Natural killer cell (primary cell): ENCODE measurements around the gene PPP1R12B. TPM values are rescaled to one million over a fixed set of nuclear protein-coding genes. Genes with fewer than 3 reads are reported as not detected.

Experiments
- ATAC-seq, 3 donors: fragments of 150-1000 bp in 2 of 3; fragments of 200-7000 bp in 1 of 3; cut with Tn5 transposase; 1 replicate in 1 of 3; 2 replicates in 2 of 3; pipeline ENCODE4 v1.10.0; 2021; ENCODE audit warnings: mild to moderate bottlenecking in 2 of 3, moderate library complexity in 2 of 3
- DNase-seq, 2 donors: peaks; one replicate each; pipeline versions ENCODE4 v3.0.0 to v3.0.0-alpha.2; 2013 to 2021; ENCODE audit warnings: mixed read lengths in 1 of 2
- H3K27ac ChIP-seq: one replicate; pipeline ENCODE4 v1.5.1; 2013; ENCODE audit warnings: mild to moderate bottlenecking, low read length
- H3K27me3 ChIP-seq: one replicate; pipeline ENCODE4 v1.6.1; 2013; ENCODE audit warnings: low read length; ENCODE audit not compliant: control insufficient read depth, insufficient read depth
- H3K36me3 ChIP-seq: one replicate; pipeline ENCODE4 v1.6.1; 2013; ENCODE audit warnings: low read length; ENCODE audit not compliant: control insufficient read depth, insufficient read depth
- H3K4me1 ChIP-seq: one replicate; pipeline ENCODE4 v1.6.1; 2013; ENCODE audit warnings: low read length; ENCODE audit not compliant: control insufficient read depth, insufficient read depth
- H3K4me3 ChIP-seq: one replicate; pipeline ENCODE4 v1.5.1; 2013; ENCODE audit warnings: low read length
- H3K9me3 ChIP-seq: one replicate; pipeline ENCODE4 v1.6.1; 2013; ENCODE audit warnings: low read length; ENCODE audit not compliant: control insufficient read depth, insufficient read depth
- H3K27ac Mint-ChIP-seq, 2 donors: one replicate each; pipeline ENCODE4 v1.8.0; 2022; ENCODE audit warnings: mild to moderate bottlenecking in 2 of 2, mixed read lengths in 2 of 2, moderate library complexity in 1 of 2
- H3K27me3 Mint-ChIP-seq, 2 donors: one replicate each; pipeline ENCODE4 v1.8.0; 2022; ENCODE audit warnings: low read depth in 2 of 2, mixed read lengths in 2 of 2
- H3K36me3 Mint-ChIP-seq: one replicate; pipeline ENCODE4 v1.8.0; 2022; ENCODE audit warnings: mixed read lengths
- H3K4me1 Mint-ChIP-seq, 2 donors: one replicate each; pipeline ENCODE4 v1.8.0; 2022; ENCODE audit warnings: mixed read lengths in 2 of 2
- H3K4me3 Mint-ChIP-seq: one replicate; pipeline ENCODE4 v1.8.0; 2022; ENCODE audit warnings: mild to moderate bottlenecking, moderate library complexity, mixed read lengths
- H3K9me3 Mint-ChIP-seq, 2 donors: one replicate each; pipeline ENCODE4 v1.8.0; 2022; ENCODE audit warnings: mixed read lengths in 2 of 2
- CTCF ChIP-seq: fragments of 200-600 bp; IDR thresholded peaks from one replicate; pipeline ENCODE4 v1.8.0; 2022; ENCODE audit warnings: antibody characterized with exemption
- WGBS: methylation state at CpG from one replicate; pipeline ENCODE4 v1.1.7; 2013; ENCODE audit warnings: missing lambda C conversion rate; ENCODE audit not compliant: insufficient coverage; 5-methylcytosine and 5-hydroxymethylcytosine counted together
- intact Hi-C: fragments of 100-400 bp; cut with micrococcal nuclease; formaldehyde crosslinking; loops from one replicate; pipeline ENCODE4 v1.14.2; 2022
- total RNA-seq, 4 donors: library from RNA; stranded (reverse); fragments of 120-200 nt in 1 of 4; gene quantifications; one replicate each; pipeline versions ENCODE4 v1.2.3 to v1.2.4, GENCODE V29; 2013 to 2022

Gene PPP1R12B
- total RNA-seq, 3 donors from 2014 or later (not counting 1 experiment from before 2014, with no cell fraction given): 27.8 to 47.5 (median 46.5) TPM

GRCh38 chr1:202584707-202585589, 236.4 kb downstream of the PPP1R12B start:
- Mint-ChIP-seq H3K36me3 (peaks cover 11% of the 10 kb centered on the region), H3K9me3 (no peaks in the 10 kb centered on the region), H3K4me3 (no peak overlapping the region), H3K27me3 (no peaks in the 10 kb centered on the region), H3K27ac (no peak overlapping the region), H3K4me1 (peaks cover 7 to 17% of the 10 kb centered on the region in 2 donors)
- H3K27me3 ChIP-seq: no peaks in the 10 kb centered on the region
- H3K4me3 ChIP-seq: no peak overlapping the region
- DNase-seq: no peak
- ATAC-seq: no peak
- TF ChIP-seq CTCF: no peak
- intact Hi-C loops: no loop called here
- WGBS: 94% methylated on average over 7 of the region's 8 CpGs
- no peaks in the 10 kb centered on the region for H3K9me3 ChIP-seq
- H3K4me1 ChIP-seq: no peaks in the 10 kb centered on the region
- peaks cover 6% of the 10 kb centered on the region for H3K36me3 ChIP-seq
- no peak overlapping the region for H3K27ac ChIP-seq

- intact Hi-C loops: no loop called here
These were observed 237.1 kb downstream of the PPP1R12B start for GRCh38 chr1:202585590-202585933.

GRCh38 chr1:202586018-202586821, 237.7 kb downstream of the PPP1R12B start:
- Histone ChIP-seq H3K9me3 (no peaks in the 10 kb centered on the region), H3K4me3 (no peak overlapping the region), H3K27me3 (no peaks in the 10 kb centered on the region), H3K36me3 (peaks cover 2% of the 10 kb centered on the region), H3K4me1 (no peaks in the 10 kb centered on the region), H3K27ac (no peak overlapping the region)
- Mint-ChIP-seq H3K4me1 (peaks cover 7 to 17% of the 10 kb centered on the region in 2 donors), H3K4me3 (no peak overlapping the region), H3K27me3 (no peaks in the 10 kb centered on the region), H3K9me3 (no peaks in the 10 kb centered on the region), H3K27ac (no peak overlapping the region), H3K36me3 (peaks cover 2% of the 10 kb centered on the region)
- no peak for DNase-seq
- ATAC-seq: no peak
- intact Hi-C loops: no loop called here
- 55% methylated on average over 4 of the region's 4 CpGs for WGBS
- no peak for TF ChIP-seq CTCF

More at GRCh38 chr1:202585590-202585933, 237.1 kb downstream of the PPP1R12B start:
- H3K27ac Mint-ChIP-seq: no peak overlapping the region
- H3K36me3 ChIP-seq: peaks cover 6% of the 10 kb centered on the region
- no peaks in the 10 kb centered on the region for H3K27me3 Mint-ChIP-seq
- H3K9me3 ChIP-seq: no peaks in the 10 kb centered on the region
- ATAC-seq (no peak), DNase-seq (no peak)
- H3K4me1 Mint-ChIP-seq: peaks cover 7 to 17% of the 10 kb centered on the region in 2 donors
- H3K36me3 Mint-ChIP-seq: peaks cover 8% of the 10 kb centered on the region
- H3K27ac ChIP-seq: no peak overlapping the region
- H3K4me3 Mint-ChIP-seq: no peak overlapping the region
- no peaks in the 10 kb centered on the region for H3K4me1 ChIP-seq
- H3K9me3 Mint-ChIP-seq: no peaks in the 10 kb centered on the region
- H3K4me3 ChIP-seq: no peak overlapping the region
- H3K27me3 ChIP-seq: no peaks in the 10 kb centered on the region
- no peak for TF ChIP-seq CTCF
